Measurements from ENCODE around the gene TRAF3. TPM values are rescaled to one million over a fixed set of nuclear protein-coding genes. Genes with fewer than 3 reads are reported as not detected.

TRAF3 gene
- total RNA-seq, 4 donors from 2014 or later, result 5.5 to 14.7 (median 6.9) TPM

DNA sequence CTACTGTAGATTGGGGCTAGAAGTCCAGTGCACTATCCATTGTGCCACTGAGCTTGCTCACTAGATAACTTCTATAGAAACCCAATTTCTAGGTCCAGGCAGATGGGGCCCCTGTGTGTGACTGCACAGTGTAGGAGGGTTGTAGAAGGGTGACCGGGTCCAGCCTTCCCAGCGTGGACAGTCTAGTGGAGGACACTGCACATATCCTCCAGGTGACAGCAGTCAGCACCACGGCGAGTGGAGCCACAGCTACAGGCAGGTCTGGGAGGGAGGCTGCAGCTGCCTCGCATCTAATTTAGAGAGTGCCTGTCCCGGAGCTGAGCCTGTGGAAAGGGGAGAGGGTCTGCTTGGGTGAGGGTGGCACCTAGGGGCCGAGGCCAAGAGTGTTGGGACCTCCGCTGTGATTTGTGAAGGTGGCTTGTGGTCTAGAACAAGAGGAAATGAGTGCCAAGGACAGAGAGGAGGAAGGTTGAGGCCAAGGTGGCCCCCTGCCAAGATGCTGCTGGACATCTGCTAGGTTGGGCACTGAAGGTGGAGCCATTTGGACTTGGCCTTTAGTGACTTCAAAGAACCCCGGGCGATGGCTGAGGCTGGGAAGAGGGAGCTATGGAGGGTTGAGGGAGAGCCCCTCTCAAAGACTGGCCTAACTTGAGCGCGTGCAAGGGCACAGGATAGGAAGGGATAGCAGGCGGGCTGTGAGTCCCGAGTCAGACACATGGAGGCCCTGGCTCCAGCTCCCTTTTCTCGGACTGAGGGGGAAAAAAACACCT is 46.0 kb upstream of the TRAF3 start:
- H3K27me3 ChIP-seq, result no peaks in the 10 kb centered on the region
- ATAC-seq (no peak), DNase-seq (no peak)
- peaks cover 0 to 14% of the 10 kb centered on the region in 2 donors for H3K36me3 ChIP-seq
- H3K27ac ChIP-seq, result no peak overlapping the region
- intact Hi-C loops (cut with DNase I; ENCODE audit: low total_unique reads) (no loop called here), in situ Hi-C loops (cut with MboI; ENCODE audit: low sequenced_read_pairs in 4 of 4) (no loop called here)
- TF ChIP-seq, protein P1, sequence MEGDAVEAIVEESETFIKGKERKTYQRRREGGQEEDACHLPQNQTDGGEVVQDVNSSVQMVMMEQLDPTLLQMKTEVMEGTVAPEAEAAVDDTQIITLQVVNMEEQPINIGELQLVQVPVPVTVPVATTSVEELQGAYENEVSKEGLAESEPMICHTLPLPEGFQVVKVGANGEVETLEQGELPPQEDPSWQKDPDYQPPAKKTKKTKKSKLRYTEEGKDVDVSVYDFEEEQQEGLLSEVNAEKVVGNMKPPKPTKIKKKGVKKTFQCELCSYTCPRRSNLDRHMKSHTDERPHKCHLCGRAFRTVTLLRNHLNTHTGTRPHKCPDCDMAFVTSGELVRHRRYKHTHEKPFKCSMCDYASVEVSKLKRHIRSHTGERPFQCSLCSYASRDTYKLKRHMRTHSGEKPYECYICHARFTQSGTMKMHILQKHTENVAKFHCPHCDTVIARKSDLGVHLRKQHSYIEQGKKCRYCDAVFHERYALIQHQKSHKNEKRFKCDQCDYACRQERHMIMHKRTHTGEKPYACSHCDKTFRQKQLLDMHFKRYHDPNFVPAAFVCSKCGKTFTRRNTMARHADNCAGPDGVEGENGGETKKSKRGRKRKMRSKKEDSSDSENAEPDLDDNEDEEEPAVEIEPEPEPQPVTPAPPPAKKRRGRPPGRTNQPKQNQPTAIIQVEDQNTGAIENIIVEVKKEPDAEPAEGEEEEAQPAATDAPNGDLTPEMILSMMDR (IDR thresholded peaks at IDR 0.05 in 4 of 5, conservative IDR thresholded peaks at IDR 0.05 in 1 of 5), result no peak
- TF ChIP-seq POLR2A (IDR thresholded peaks at IDR 0.05), result no peak
- H3K9me3 ChIP-seq, result no peaks in the 10 kb centered on the region
- no peak overlapping the region for H3K4me3 ChIP-seq
- no peaks in the 10 kb centered on the region for H3K4me1 ChIP-seq

DNA sequence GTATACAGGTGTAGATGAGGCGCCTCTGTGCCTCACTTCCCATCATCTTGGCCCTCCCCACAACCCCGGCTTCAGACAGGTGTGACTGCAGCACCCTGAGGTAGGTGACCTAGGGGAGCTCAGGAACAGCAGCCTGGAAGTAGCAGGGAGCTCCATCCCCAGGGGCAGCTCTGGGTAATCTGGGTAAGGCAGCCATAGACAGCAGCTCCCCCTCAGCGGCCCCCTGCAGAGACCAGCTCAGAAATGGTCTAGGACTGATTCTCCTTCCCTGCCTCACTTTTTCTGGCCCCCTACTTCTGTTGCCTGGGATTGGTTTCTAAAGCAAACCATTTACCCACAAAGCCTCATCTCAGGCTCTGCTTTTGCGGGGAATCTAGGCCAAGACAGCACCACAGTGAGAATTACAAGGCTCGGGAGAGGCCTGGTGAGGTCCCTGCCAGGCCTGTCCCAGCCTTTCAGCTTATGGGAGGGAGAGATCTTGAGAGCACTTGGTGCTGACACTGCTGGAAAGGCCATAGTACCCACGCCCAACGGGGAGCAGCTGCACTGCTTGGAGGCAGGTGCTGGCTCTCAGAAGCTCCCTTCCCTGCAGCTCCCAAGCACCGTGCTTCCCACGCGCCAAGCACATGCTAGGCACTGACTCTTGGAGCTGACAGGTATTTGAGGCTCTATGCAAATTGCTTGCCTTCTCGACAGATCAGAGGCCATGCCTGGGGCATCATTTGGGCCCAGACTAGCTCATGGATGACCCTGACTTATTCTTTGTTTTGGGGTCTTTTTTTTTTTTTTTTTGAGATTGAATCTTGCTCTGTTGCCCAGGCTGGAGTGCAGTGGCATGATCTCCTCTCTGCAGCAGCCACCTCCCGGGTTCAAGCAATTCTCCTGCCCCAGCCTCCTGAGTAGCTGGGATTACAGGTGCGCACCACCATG is 45.1 kb upstream of the TRAF3 start:
- Histone ChIP-seq H3K9me3 (no peaks in the 10 kb centered on the region), H3K27ac (no peak overlapping the region), H3K4me1 (no peaks in the 10 kb centered on the region), H3K4me3 (no peak overlapping the region), H3K36me3 (peaks cover 0 to 5% of the 10 kb centered on the region in 2 donors), H3K27me3 (no peaks in the 10 kb centered on the region)
- in situ Hi-C loops (cut with MboI; ENCODE audit: low sequenced_read_pairs in 4 of 4) (no loop called here), intact Hi-C loops (cut with DNase I; ENCODE audit: low total_unique reads) (no loop called here)
- TF ChIP-seq POLR2A (IDR thresholded peaks at IDR 0.05), result no peak
- TF ChIP-seq, protein P1 (IDR thresholded peaks at IDR 0.05 in 4 of 5, conservative IDR thresholded peaks at IDR 0.05 in 1 of 5), result no peak
- no peak for ATAC-seq
- DNase-seq, result no peak

DNA sequence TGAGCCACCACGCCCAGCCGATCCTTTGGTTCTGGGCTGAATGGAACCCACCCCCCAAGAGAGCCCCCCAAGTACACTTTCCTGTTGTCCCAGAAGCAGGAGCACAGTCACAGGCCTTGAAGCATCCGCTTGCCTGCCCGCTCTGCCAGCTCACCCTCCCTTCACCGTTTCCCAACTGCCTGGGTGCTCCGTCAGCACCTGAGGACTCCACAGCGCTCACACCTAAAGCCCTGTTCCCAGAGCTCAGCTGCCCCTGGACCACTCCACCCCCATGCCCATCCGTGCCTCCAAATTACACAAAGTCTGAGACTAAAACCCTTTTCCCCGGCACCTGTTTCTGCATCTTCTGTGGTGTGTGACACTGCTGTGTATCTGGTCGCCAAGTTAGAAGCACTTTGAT is 44.3 kb upstream of the TRAF3 start:
- no peak for ATAC-seq
- in situ Hi-C loops (cut with MboI; ENCODE audit: low sequenced_read_pairs in 4 of 4), result no loop called here
- no peak for TF ChIP-seq POLR2A (IDR thresholded peaks at IDR 0.05)
- TF ChIP-seq, protein P1 (IDR thresholded peaks at IDR 0.05 in 4 of 5, conservative IDR thresholded peaks at IDR 0.05 in 1 of 5), result no peak
- no peaks in the 10 kb centered on the region for H3K27me3 ChIP-seq
- H3K4me1 ChIP-seq, result no peaks in the 10 kb centered on the region
- no peak overlapping the region for H3K27ac ChIP-seq
- no peak overlapping the region for H3K4me3 ChIP-seq
- no peaks in the 10 kb centered on the region for H3K9me3 ChIP-seq
- no peaks in the 10 kb centered on the region for H3K36me3 ChIP-seq
- intact Hi-C loops (cut with DNase I; ENCODE audit: low total_unique reads), result no loop called here
- no peak for DNase-seq

DNA sequence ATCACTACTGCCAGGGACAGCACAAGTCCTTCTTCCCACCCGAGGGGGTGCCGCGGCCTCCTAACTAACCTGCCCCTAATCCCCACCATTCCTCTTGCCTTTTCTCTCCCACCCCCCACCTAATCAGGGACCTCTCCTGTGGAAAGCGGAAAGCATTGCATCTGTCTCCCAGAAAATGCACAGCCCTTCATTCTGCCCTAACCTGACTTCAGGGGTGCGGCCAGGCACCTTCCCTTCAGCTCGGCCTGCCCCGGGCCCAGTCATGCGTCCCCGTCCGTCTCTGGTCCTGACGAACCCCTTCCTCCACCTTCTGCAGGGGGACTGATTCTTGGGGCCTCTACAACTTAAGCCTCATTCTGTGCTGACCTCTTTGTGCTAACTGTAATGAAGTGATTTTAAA is 43.9 kb upstream of the TRAF3 start:
- Histone ChIP-seq H3K9me3 (no peaks in the 10 kb centered on the region), H3K27me3 (no peaks in the 10 kb centered on the region), H3K36me3 (no peaks in the 10 kb centered on the region), H3K4me3 (no peak overlapping the region), H3K4me1 (no peaks in the 10 kb centered on the region), H3K27ac (no peak overlapping the region)
- DNase-seq (no peak), ATAC-seq (no peak)
- in situ Hi-C loops (cut with MboI; ENCODE audit: low sequenced_read_pairs in 4 of 4), result no loop called here
- no peak for TF ChIP-seq POLR2A (IDR thresholded peaks at IDR 0.05)
- TF ChIP-seq, protein P1 (IDR thresholded peaks at IDR 0.05 in 4 of 5, conservative IDR thresholded peaks at IDR 0.05 in 1 of 5), result no peak
- intact Hi-C loops (cut with DNase I; ENCODE audit: low total_unique reads), result no loop called here
